A549 (cell line): ENCODE results near the gene DEPDC1B. TPM values are rescaled to one million over a fixed set of nuclear protein-coding genes. Genes with fewer than 3 reads are reported as not detected.

Source experiments
- ATAC-seq, 2 experiments: fragments of 200-7000 bp in 1 of 2; fragments of >200 bp in 1 of 2; cut with Nextera tagmentation in 1 of 2; cut with Tn5 transposase in 1 of 2; 3 replicates each; pipeline versions ENCODE4 v1.8.0 to v1.9.1; 2018 to 2020; ENCODE audit warnings: mild to moderate bottlenecking in 1 of 2, moderate library complexity in 1 of 2
- CTCF ChIA-PET: fragments of 300-600 bp; sonication (Branson Sonifier 250); formaldehyde crosslinking; extraction: SDS; loops from one replicate; lab custom pipeline; 2021; ENCODE audit warnings: antibody characterized with exemption, inconsistent platforms; lab: Yijun Ruan, JAX
- POLR2A ChIA-PET: fragments of 350-600 bp; formaldehyde crosslinking; extraction: SDS; loops from one replicate; lab custom pipeline; 2021; ENCODE audit warnings: antibody characterized with exemption, inconsistent platforms; lab: Yijun Ruan, JAX
- DNase-seq, 2 experiments: peaks; one replicate each; pipeline versions ENCODE4 v3.0.0 to v3.0.0-alpha.2; 2011 to 2016; ENCODE audit warnings: low read depth in 1 of 2, low spot score in 1 of 2
- FAIRE-seq: peaks from 2 replicates; lab custom pipeline; 2011; peaks lifted over from hg19 to GRCh38; lab: Jason Lieb, UNC
- H3K27ac ChIP-seq, 2 experiments: fragments of >200 bp; sonication (Bioruptor Twin); formaldehyde crosslinking; 3 replicates each; pipeline ENCODE4 v1.5.1; 2016 to 2017
- H3K4me1 ChIP-seq: fragments of >200 bp; sonication (Bioruptor Twin); formaldehyde crosslinking; 3 replicates; pipeline ENCODE4 v1.6.1; 2016
- H3K4me2 ChIP-seq: fragments of >200 bp; sonication (Bioruptor Twin); formaldehyde crosslinking; 3 replicates; pipeline ENCODE4 v1.6.1; 2016
- H3K4me3 ChIP-seq: fragments of >200 bp; sonication (Bioruptor Twin); formaldehyde crosslinking; 3 replicates; pipeline ENCODE4 v1.5.1; 2016
- H3K9me3 ChIP-seq: fragments of >200 bp; sonication (Bioruptor Twin); formaldehyde crosslinking; 3 replicates; pipeline ENCODE4 v1.6.1; 2016
- BCL3 ChIP-seq: fragments of >200 bp; sonication (Bioruptor Twin); formaldehyde crosslinking; IDR thresholded peaks from 3 replicates; pipeline ENCODE4 v1.6.1; 2016
- BHLHE40 ChIP-seq: IDR thresholded peaks from 2 replicates; pipeline ENCODE4 v1.6.1; 2012; ENCODE audit warnings: low read depth, low read length, inconsistent platforms
- CBX2 ChIP-seq: fragments of 200-600 bp; sonication (generic); IDR thresholded peaks from 2 replicates; pipeline ENCODE4 v1.6.1; 2016; ENCODE audit warnings: low read depth, mild to moderate bottlenecking, borderline replicate concordance
- CBX8 ChIP-seq: fragments of 200-600 bp; sonication (generic); IDR thresholded peaks from 2 replicates; pipeline ENCODE4 v1.6.1; 2016
- CHD2 ChIP-seq: fragments of 150-350 bp; IDR thresholded peaks from 2 replicates; pipeline ENCODE4 v1.6.1; 2014; ENCODE audit warnings: low read length; ENCODE audit not compliant: partially characterized antibody
- CHD4 ChIP-seq: fragments of 200-600 bp; sonication (generic); IDR thresholded peaks from 2 replicates; pipeline ENCODE4 v1.6.1; 2016; ENCODE audit warnings: antibody characterized with exemption, mild to moderate bottlenecking, borderline replicate concordance
- CTCF ChIP-seq: fragments of >200 bp; sonication (Bioruptor Twin); formaldehyde crosslinking; IDR thresholded peaks from 3 replicates; pipeline ENCODE4 v1.5.1; 2016
- E2F6 ChIP-seq: IDR thresholded peaks from 2 replicates; pipeline ENCODE4 v1.6.1; 2012; ENCODE audit warnings: low read depth, borderline replicate concordance
- EHF ChIP-seq: fragments of 250-450 bp; sonication (Bioruptor Pico); IDR thresholded peaks from 2 replicates; pipeline ENCODE4 v1.5.0; 2020; ENCODE audit warnings: mild to moderate bottlenecking
- EHMT2 ChIP-seq: fragments of 200-600 bp; sonication (generic); IDR thresholded peaks from 2 replicates; pipeline ENCODE4 v1.6.1; 2016; ENCODE audit warnings: antibody characterized with exemption, low read depth, mild to moderate bottlenecking, moderate library complexity
- ESRRA ChIP-seq: fragments of 150-350 bp; IDR thresholded peaks from 2 replicates; pipeline ENCODE4 v1.6.1; 2014; ENCODE audit warnings: mild to moderate bottlenecking, low read length, borderline replicate concordance
- FOSL2 ChIP-seq, 2 experiments: fragments of 450-650 bp in 1 of 2; fragments of >200 bp in 1 of 2; sonication (Bioruptor Twin) in 1 of 2; formaldehyde crosslinking; IDR thresholded peaks; 2 replicates each; pipeline versions ENCODE4 v1.5.0 to v1.6.1; 2016 to 2020; ENCODE audit warnings: mild to moderate bottlenecking in 1 of 2, moderate library complexity in 1 of 2
- FOXS1 ChIP-seq: fragments of 250-450 bp; sonication (Bioruptor Pico); IDR thresholded peaks from 2 replicates; pipeline ENCODE4 v1.5.0; 2020; ENCODE audit warnings: mild to moderate bottlenecking, moderate library complexity
- GATA3 ChIP-seq: IDR thresholded peaks from 2 replicates; pipeline ENCODE4 v1.6.1; 2012; ENCODE audit warnings: borderline replicate concordance
- HOXA7 ChIP-seq: fragments of 250-450 bp; sonication (Bioruptor Pico); IDR thresholded peaks from 2 replicates; pipeline ENCODE4 v1.5.0; 2020; ENCODE audit warnings: mild to moderate bottlenecking, moderate library complexity
- HOXB5 ChIP-seq: fragments of 250-450 bp; sonication (Bioruptor Pico); IDR thresholded peaks from 2 replicates; pipeline ENCODE4 v1.5.0; 2020; ENCODE audit warnings: mild to moderate bottlenecking, moderate library complexity
- JUN ChIP-seq, 2 experiments: fragments of >200 bp; sonication (Bioruptor Twin); formaldehyde crosslinking; IDR thresholded peaks; 2 replicates in 1 of 2; 3 replicates in 1 of 2; pipeline ENCODE4 v1.6.1; 2016 to 2017
- JUNB ChIP-seq: fragments of >200 bp; sonication (Bioruptor Twin); formaldehyde crosslinking; IDR thresholded peaks from 2 replicates; pipeline ENCODE4 v1.6.1; 2016
- MAFK ChIP-seq: fragments of 450-650 bp; IDR thresholded peaks from 2 replicates; pipeline ENCODE4 v1.6.1; 2014; ENCODE audit not compliant: partially characterized antibody
- MYC ChIP-seq: IDR thresholded peaks from 2 replicates; pipeline ENCODE4 v1.6.1; 2012; ENCODE audit warnings: mild to moderate bottlenecking, inconsistent platforms, low read length, improper control_type of control experiment, borderline replicate concordance
- NPAS2 ChIP-seq: fragments of 250-450 bp; sonication (Bioruptor Pico); IDR thresholded peaks from 2 replicates; pipeline ENCODE4 v1.8.0; 2022; ENCODE audit warnings: mild to moderate bottlenecking, moderate library complexity, borderline replicate concordance
- NR3C1 ChIP-seq: fragments of >200 bp; sonication (Bioruptor Twin); formaldehyde crosslinking; IDR thresholded peaks from 3 replicates; pipeline ENCODE4 v1.6.1; 2017
- RARB ChIP-seq: fragments of 250-450 bp; sonication (Bioruptor Pico); IDR thresholded peaks from 2 replicates; pipeline ENCODE4 v1.8.0; 2021; ENCODE audit warnings: mild to moderate bottlenecking, moderate library complexity
- RFX5 ChIP-seq: fragments of 450-650 bp; IDR thresholded peaks from 2 replicates; pipeline ENCODE4 v1.7.1; 2014; ENCODE audit warnings: antibody characterized with exemption, mild to moderate bottlenecking, moderate library complexity
- SMC3 ChIP-seq: fragments of >200 bp; sonication (Bioruptor Twin); formaldehyde crosslinking; IDR thresholded peaks from 3 replicates; pipeline ENCODE4 v1.6.1; 2018; ENCODE audit warnings: inconsistent platforms
- ZNF302 ChIP-seq: fragments of 250-450 bp; sonication (Bioruptor Pico); IDR thresholded peaks from 2 replicates; pipeline ENCODE4 v1.9.0; 2021; ENCODE audit warnings: inconsistent platforms, mild to moderate bottlenecking, moderate library complexity
- ZSCAN20 ChIP-seq: fragments of 250-450 bp; sonication (Bioruptor Pico); IDR thresholded peaks from 2 replicates; pipeline ENCODE4 v1.8.0; 2022; ENCODE audit warnings: mild to moderate bottlenecking, moderate library complexity
- WGBS: methylation state at CpG from one replicate; pipeline ENCODE4 v1.1.6; 2017; ENCODE audit errors: missing lambda C conversion rate; 5-methylcytosine and 5-hydroxymethylcytosine counted together
- polyA plus RNA-seq, 4 experiments: library from polyadenylated mRNA; depleted of rRNA in 3 of 4; stranded (reverse); fragments of >200 nt; fragmentation: RNase III in 1 of 4; extraction: RNeasy Plus Mini Kit Qiagen cat#74134 plus additional on column Dnase treatment in 1 of 4; gene quantifications; 2 replicates in 3 of 4; 3 replicates in 1 of 4; pipeline ENCODE4 v1.2.3, GENCODE V29; 2011 to 2017

DEPDC1B gene
- polyA plus RNA-seq, 2 of the 4 experiments (the other 2 are of a cell fraction): 17.4 to 34.8 TPM

GRCh38 chr5:60638300-60638699 lies 61.7 kb downstream of the DEPDC1B start:
- TF ChIP-seq EHF (CRISPR knock-in tag) (no peak), RARB (CRISPR knock-in tag) (no peak), SMC3 (no peak), CBX2 (no peak), EHMT2 (no peak), HOXB5 (CRISPR knock-in tag) (no peak), E2F6 (no peak), MYC (no peak), CBX8 (no peak), JUN (IDR thresholded peaks at IDR 0.05) (no peak), RFX5 (no peak), ZNF302 (CRISPR knock-in tag) (no peak), BCL3 (no peak), NR3C1 (no peak), FOXS1 (CRISPR knock-in tag) (no peak), GATA3 (no peak)
- TF ChIP-seq, all 56 proteins: peak for 0
- POLR2A ChIA-PET: no interaction called here
- no peak for FAIRE-seq

GRCh38 chr5:60636644-60637043 lies 63.3 kb downstream of the DEPDC1B start:
- ChIA-PET CTCF (no interaction called here), POLR2A (no interaction called here)
- no peak for FAIRE-seq
- 95% methylated on average over 4 of the region's 4 CpGs for WGBS
- no peak for ATAC-seq
- no peak for DNase-seq
- Histone ChIP-seq H3K27ac (no peak overlapping the region), H3K4me1 (no peaks in the 10 kb centered on the region), H3K9me3 (peaks cover 11% of the 10 kb centered on the region; the same call in 2 of the 3 replicates), H3K4me2 (no peak overlapping the region), H3K4me3 (no peak overlapping the region)
- TF ChIP-seq CTCF: no peak
- no peak for TF ChIP-seq BHLHE40
- TF ChIP-seq HOXB5 (CRISPR knock-in tag): no peak
- no peak for TF ChIP-seq ZSCAN20 (CRISPR knock-in tag)

More at GRCh38 chr5:60638300-60638699, 61.7 kb downstream of the DEPDC1B start:
- H3K4me2 ChIP-seq: no peak overlapping the region
- ATAC-seq: no peak
- H3K4me1 ChIP-seq: no peaks in the 10 kb centered on the region
- H3K4me3 ChIP-seq: no peak overlapping the region
- CTCF ChIA-PET: interaction anchor here (0.8 to 1.3 kb wide), 2 partner anchors 61 to 828 kb away, joined by 3 read pairs; partner anchors contain the start of gene DEPDC1B
- no peak overlapping the region for H3K27ac ChIP-seq
- H3K9me3 ChIP-seq: peaks cover 11% of the 10 kb centered on the region; the same call in 2 of the 3 replicates
- DNase-seq: no peak

- ATAC-seq (no peak), DNase-seq (no peak), FAIRE-seq (no peak)
- CTCF ChIA-PET: no interaction called here
- Histone ChIP-seq H3K27ac (no peak overlapping the region), H3K9me3 (peaks cover 16% of the 10 kb centered on the region), H3K4me1 (no peaks in the 10 kb centered on the region), H3K4me3 (no peak overlapping the region), H3K4me2 (no peak overlapping the region)
- WGBS: 96% methylated on average over 1 of the region's 1 CpG
- POLR2A ChIA-PET: no interaction called here
- TF ChIP-seq NPAS2 (no peak), CTCF (no peak), MAFK (no peak), JUNB (no peak), CBX8 (no peak), HOXA7 (CRISPR knock-in tag) (no peak), FOSL2 (IDR thresholded peaks at IDR 0.05) (no peak), FOSL2 (CRISPR knock-in tag; IDR thresholded peaks at IDR 0.05) (no peak), CHD4 (no peak), CHD2 (no peak), ESRRA (no peak), BHLHE40 (no peak), EHMT2 (no peak)
These were observed 64.0 kb downstream of the DEPDC1B start for GRCh38 chr5:60636001-60636400.
